Ishikawa (cell line): ENCODE results near the gene TELO2.

Source experiments
- CEBPB ChIP-seq: IDR thresholded peaks from 2 replicates; pipeline ENCODE4 v1.6.1; 2012
- CREB1 ChIP-seq: IDR thresholded peaks from 2 replicates; pipeline ENCODE4 v1.6.1; 2012; ENCODE audit warnings: low read depth
- EGR1 ChIP-seq: IDR thresholded peaks from 2 replicates; pipeline ENCODE4 v1.6.1; 2012
- EP300 ChIP-seq: IDR thresholded peaks from 2 replicates; pipeline ENCODE4 v1.6.1; 2012; ENCODE audit warnings: borderline replicate concordance
- NFIC ChIP-seq: IDR thresholded peaks from 2 replicates; pipeline ENCODE4 v1.6.1; 2012
- RAD21 ChIP-seq: IDR thresholded peaks from 2 replicates; pipeline ENCODE4 v1.6.1; 2012; ENCODE audit warnings: low read depth
- REST ChIP-seq: IDR thresholded peaks from 2 replicates; pipeline ENCODE4 v1.6.1; 2012; ENCODE audit warnings: low read depth, mild to moderate bottlenecking
- TAF1 ChIP-seq: IDR thresholded peaks from 2 replicates; pipeline ENCODE4 v1.6.1; 2012; ENCODE audit warnings: low read depth, mild to moderate bottlenecking
- TCF12 ChIP-seq: IDR thresholded peaks from 2 replicates; pipeline ENCODE4 v1.6.1; 2012; ENCODE audit warnings: low read depth
- TEAD4 ChIP-seq: IDR thresholded peaks from 2 replicates; pipeline ENCODE4 v1.6.1; 2012
- YY1 ChIP-seq: IDR thresholded peaks from 2 replicates; pipeline ENCODE4 v1.6.1; 2012; ENCODE audit warnings: low read depth
- ZBTB7A ChIP-seq: IDR thresholded peaks from 2 replicates; pipeline ENCODE4 v1.6.1; 2012; ENCODE audit warnings: low read depth
- TF ChIP-seq, protein P1 (sequence below): IDR thresholded peaks from 2 replicates; pipeline ENCODE4 v1.6.1; 2012
- TF ChIP-seq, protein P2 (sequence below): IDR thresholded peaks from 2 replicates; pipeline ENCODE4 v1.6.1; 2012

DNA sequence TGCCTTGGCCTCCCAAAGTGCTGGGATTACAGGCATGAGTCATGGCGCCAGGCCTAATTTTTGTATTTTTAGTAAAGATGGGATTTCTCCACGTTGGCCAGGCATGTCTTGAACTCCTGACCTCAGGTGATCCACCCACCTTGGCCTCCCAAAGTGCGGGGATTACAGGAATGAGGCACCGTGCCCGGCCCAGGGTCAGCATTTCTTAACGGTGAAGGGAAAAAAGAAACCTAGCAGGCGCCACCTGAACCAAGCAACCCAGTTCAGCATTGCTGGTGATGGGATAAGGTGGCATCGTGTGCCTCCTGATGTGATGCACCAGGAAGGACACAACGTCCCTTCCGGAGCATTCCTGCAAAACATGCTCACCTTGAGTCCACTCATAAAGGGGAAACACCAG is 16.1 kb upstream of the TELO2 start:
- TF ChIP-seq RAD21 (no peak), TCF12 (no peak), REST (no peak), YY1 (no peak), CEBPB (no peak), NFIC (no peak), TEAD4 (no peak), EGR1 (no peak), TAF1 (no peak), ZBTB7A (no peak), EP300 (no peak), CREB1 (no peak)
- TF ChIP-seq, protein P1, sequence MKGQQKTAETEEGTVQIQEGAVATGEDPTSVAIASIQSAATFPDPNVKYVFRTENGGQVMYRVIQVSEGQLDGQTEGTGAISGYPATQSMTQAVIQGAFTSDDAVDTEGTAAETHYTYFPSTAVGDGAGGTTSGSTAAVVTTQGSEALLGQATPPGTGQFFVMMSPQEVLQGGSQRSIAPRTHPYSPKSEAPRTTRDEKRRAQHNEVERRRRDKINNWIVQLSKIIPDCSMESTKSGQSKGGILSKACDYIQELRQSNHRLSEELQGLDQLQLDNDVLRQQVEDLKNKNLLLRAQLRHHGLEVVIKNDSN, result no peak
- TF ChIP-seq, protein P2, sequence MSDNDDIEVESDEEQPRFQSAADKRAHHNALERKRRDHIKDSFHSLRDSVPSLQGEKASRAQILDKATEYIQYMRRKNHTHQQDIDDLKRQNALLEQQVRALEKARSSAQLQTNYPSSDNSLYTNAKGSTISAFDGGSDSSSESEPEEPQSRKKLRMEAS, result no peak
